ENCODE measurements around the gene FAXC.

- TF ChIP-seq FOXK2 (IDR thresholded peaks at IDR 0.05) (no peak), TARDBP (IDR thresholded peaks at IDR 0.05) (no peak), L3MBTL2 (conservative IDR thresholded peaks at IDR 0.05) (no peak), SP1 (IDR thresholded peaks at IDR 0.05) (no peak), FOXM1 (IDR thresholded peaks at IDR 0.05; ENCODE audit: borderline replicate concordance) (no peak), SUZ12 (IDR thresholded peaks at IDR 0.05) (no peak), NFRKB (IDR thresholded peaks at IDR 0.05) (no peak), CTBP1 (IDR thresholded peaks at IDR 0.05; ENCODE audit: borderline replicate concordance) (no peak)
Observed at GRCh38 chr6:99393366-99393697, 43.9 kb upstream of the FAXC start.
